ENCODE data around the gene GALNT14. TPM values are rescaled to one million over a fixed set of nuclear protein-coding genes. Genes with fewer than 3 reads are reported as not detected.

The GALNT14 gene
- total and polyA plus RNA-seq, 8 donors: 1.9 to 9.1 (median 2.8) TPM

- Histone ChIP-seq H3K36me3 (no peaks in the 10 kb centered on the region), H3K27me3 (no peaks in the 10 kb centered on the region), H3K4me1 (no peaks in the 10 kb centered on the region), H3K4me3 (no peak overlapping the region), H3K27ac (no peak overlapping the region), H3K9me3 (no peaks in the 10 kb centered on the region)
- no peak for FAIRE-seq
- DNase-seq: peak in 1 of 6 donors; percentile 21
- TF ChIP-seq CTCF (IDR thresholded peaks at IDR 0.05): no peak
- intact Hi-C loops (cut with DNase I): no loop called here
- peak in 2 of 4 donors; percentile 44 to 49 for ATAC-seq
- 36 to 51% methylated on average over 2 of the region's 2 CpGs for WGBS, 2 donors
These were observed 154.1 kb downstream of the GALNT14 start for GRCh38 chr2:30984148-30984547.

- FAIRE-seq (no peak), ATAC-seq (no peak), DNase-seq (no peak)
- H3K9me3 ChIP-seq: no peaks in the 10 kb centered on the region
- H3K4me3 ChIP-seq: no peak overlapping the region
- intact Hi-C loops (cut with DNase I): no loop called here
- no peak overlapping the region for H3K27ac ChIP-seq
- H3K36me3 ChIP-seq: no peaks in the 10 kb centered on the region
- TF ChIP-seq CTCF (IDR thresholded peaks at IDR 0.05): no peak
- no peaks in the 10 kb centered on the region for H3K4me1 ChIP-seq
- 66 to 69% methylated on average over 8 of the region's 8 CpGs for WGBS, 2 donors
- H3K27me3 ChIP-seq: no peaks in the 10 kb centered on the region
These were observed 156.7 kb downstream of the GALNT14 start for GRCh38 chr2:30981510-30981909.

GRCh38 chr2:30981096-30981495 lies 157.1 kb downstream of the GALNT14 start:
- WGBS, 2 donors: 59 to 66% methylated on average over 3 of the region's 3 CpGs
- intact Hi-C loops (cut with DNase I): no loop called here

GRCh38 chr2:30979822-30980245 lies 158.4 kb downstream of the GALNT14 start:
- no peak for DNase-seq
- Histone ChIP-seq H3K4me3 (no peak overlapping the region), H3K4me1 (no peaks in the 10 kb centered on the region), H3K9me3 (no peaks in the 10 kb centered on the region), H3K27me3 (no peaks in the 10 kb centered on the region), H3K27ac (no peak overlapping the region), H3K36me3 (no peaks in the 10 kb centered on the region)
- TF ChIP-seq CTCF (IDR thresholded peaks at IDR 0.05): no peak
- peak in 1 of 4 donors; percentile 23 for ATAC-seq
- intact Hi-C loops (cut with DNase I): no loop called here
- WGBS, 2 donors: 69 to 71% methylated on average over 6 of the region's 6 CpGs
- FAIRE-seq: no peak

More at GRCh38 chr2:30981096-30981495, 157.1 kb downstream of the GALNT14 start:
- Histone ChIP-seq H3K27me3 (no peaks in the 10 kb centered on the region), H3K36me3 (no peaks in the 10 kb centered on the region), H3K9me3 (no peaks in the 10 kb centered on the region), H3K27ac (no peak overlapping the region), H3K4me3 (no peak overlapping the region), H3K4me1 (no peaks in the 10 kb centered on the region)
- FAIRE-seq (no peak), DNase-seq (no peak), ATAC-seq (no peak)
- TF ChIP-seq CTCF (IDR thresholded peaks at IDR 0.05): no peak

GRCh38 chr2:30978854-30979253 lies 159.4 kb downstream of the GALNT14 start:
- FAIRE-seq: no peak
- no peak overlapping the region for H3K27ac ChIP-seq
- no peak overlapping the region for H3K4me3 ChIP-seq
- no peak for ATAC-seq
- H3K4me1 ChIP-seq: no peaks in the 10 kb centered on the region
- no peaks in the 10 kb centered on the region for H3K36me3 ChIP-seq
- intact Hi-C loops (cut with DNase I): no loop called here
- H3K9me3 ChIP-seq: no peaks in the 10 kb centered on the region
- no peaks in the 10 kb centered on the region for H3K27me3 ChIP-seq
- TF ChIP-seq CTCF (IDR thresholded peaks at IDR 0.05): no peak
- no peak for DNase-seq
- 90 to 93% methylated on average over 6 of the region's 6 CpGs for WGBS, 2 donors
